CD4-positive, alpha-beta T cell treated with Interleukin-15 for 1 hour (primary cell): Measurements from ENCODE around the gene P2RY8.
A peak's percentile ranks its signal among the peaks of the same experiment; 100 is the strongest.
"Not testable (repeated sequence)": the region's sequence is repeated elsewhere in the genome, so short reads cannot be mapped to it uniquely, and the experiment has no call there.

ENCODE experiments used
- DNase-seq: peaks from one replicate; pipeline ENCODE4 v3.0.0-alpha.2; 2020

The P2RY8 gene

GRCh38 chrX:1537031-1537715 is at the start of gene P2RY8:
P2RY8 (minus strand) TSS chrX:1537185; CDS start chrX:1466558, 70,627 bp downstream.
- DNase-seq, result peak; percentile 82

GRCh38 chrX:1584237-1585011 is 47.4 kb upstream of the P2RY8 start:
- no peak for DNase-seq

- peak; percentile 36 for DNase-seq
These were observed 45.9 kb upstream of the P2RY8 start for GRCh38 chrX:1582686-1583437.

GRCh38 chrX:1581132-1581531 is 44.1 kb upstream of the P2RY8 start:
- DNase-seq, result peak; percentile 75

- no peak for DNase-seq
These were observed 41.7 kb upstream of the P2RY8 start for GRCh38 chrX:1578511-1579173.

- no peak for DNase-seq
These were observed 40.9 kb upstream of the P2RY8 start for GRCh38 chrX:1577845-1578244.

- no peak for DNase-seq
These were observed 39.4 kb upstream of the P2RY8 start for GRCh38 chrX:1576201-1576992.

- DNase-seq, result not testable (repeated sequence)
These were observed 37.2 kb upstream of the P2RY8 start for GRCh38 chrX:1574181-1574580.

GRCh38 chrX:1564750-1565683 is 28.0 kb upstream of the P2RY8 start:
- DNase-seq, result no peak

- not testable (repeated sequence) for DNase-seq
These were observed 27.1 kb upstream of the P2RY8 start for GRCh38 chrX:1564077-1564476.

GRCh38 chrX:1561164-1561563 is 24.2 kb upstream of the P2RY8 start:
- DNase-seq, result no peak

- DNase-seq, result no peak
These were observed 21.9 kb upstream of the P2RY8 start for GRCh38 chrX:1558761-1559468.

- DNase-seq, result not testable (repeated sequence)
These were observed 20.5 kb upstream of the P2RY8 start for GRCh38 chrX:1557442-1557841.

- no peak for DNase-seq
These were observed 18.4 kb upstream of the P2RY8 start for GRCh38 chrX:1555370-1555769.

GRCh38 chrX:1554469-1555210 is 17.7 kb upstream of the P2RY8 start:
- DNase-seq, result peak; percentile 86

GRCh38 chrX:1551959-1552546 is 15.1 kb upstream of the P2RY8 start:
- DNase-seq, result no peak

- DNase-seq, result no peak
These were observed 9.8 kb upstream of the P2RY8 start for GRCh38 chrX:1546691-1547251.

GRCh38 chrX:1545776-1546408 is 8.9 kb upstream of the P2RY8 start:
- DNase-seq, result no peak
